Measurements from ENCODE around the gene KCNK4. TPM values are rescaled to one million over a fixed set of nuclear protein-coding genes. Genes with fewer than 3 reads are reported as not detected.

KCNK4 gene
- total and polyA plus RNA-seq, 2 of the 13 experiments (the other 11 are each of a cell fraction or from before 2014, with no cell fraction given): not detected

DNA sequence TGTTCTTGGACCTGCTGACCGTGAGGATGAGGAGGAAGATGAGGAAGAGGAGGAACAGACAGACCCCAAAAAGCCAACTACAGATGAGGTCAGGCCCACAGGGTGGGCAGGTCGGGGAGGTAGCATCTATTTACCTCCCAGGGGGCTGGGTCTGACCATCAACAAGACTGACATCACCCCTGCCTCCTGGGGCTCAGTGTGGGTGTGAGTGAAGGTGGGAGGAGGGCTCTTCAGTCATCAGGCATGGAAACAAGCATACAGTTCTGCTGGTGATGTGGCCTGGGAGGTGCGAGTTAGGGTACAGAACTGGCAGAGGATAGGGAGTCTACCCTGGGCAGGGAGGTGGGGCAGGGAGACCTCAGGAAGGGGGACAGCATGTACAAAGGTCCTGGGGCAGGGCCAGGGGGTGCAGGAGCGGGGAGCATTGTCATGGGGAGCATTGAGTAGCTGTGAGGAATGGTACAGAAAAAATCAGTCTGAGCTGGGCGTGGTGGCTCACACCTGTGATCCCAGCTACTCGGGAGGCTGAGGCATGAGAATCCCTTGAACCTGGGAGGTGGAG, 30.9 kb upstream of the KCNK4 start (continued):
- TF ChIP-seq, protein P1, sequence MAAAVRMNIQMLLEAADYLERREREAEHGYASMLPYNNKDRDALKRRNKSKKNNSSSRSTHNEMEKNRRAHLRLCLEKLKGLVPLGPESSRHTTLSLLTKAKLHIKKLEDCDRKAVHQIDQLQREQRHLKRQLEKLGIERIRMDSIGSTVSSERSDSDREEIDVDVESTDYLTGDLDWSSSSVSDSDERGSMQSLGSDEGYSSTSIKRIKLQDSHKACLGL (CRISPR knock-in tag; IDR thresholded peaks at IDR 0.05): no peak

DNA sequence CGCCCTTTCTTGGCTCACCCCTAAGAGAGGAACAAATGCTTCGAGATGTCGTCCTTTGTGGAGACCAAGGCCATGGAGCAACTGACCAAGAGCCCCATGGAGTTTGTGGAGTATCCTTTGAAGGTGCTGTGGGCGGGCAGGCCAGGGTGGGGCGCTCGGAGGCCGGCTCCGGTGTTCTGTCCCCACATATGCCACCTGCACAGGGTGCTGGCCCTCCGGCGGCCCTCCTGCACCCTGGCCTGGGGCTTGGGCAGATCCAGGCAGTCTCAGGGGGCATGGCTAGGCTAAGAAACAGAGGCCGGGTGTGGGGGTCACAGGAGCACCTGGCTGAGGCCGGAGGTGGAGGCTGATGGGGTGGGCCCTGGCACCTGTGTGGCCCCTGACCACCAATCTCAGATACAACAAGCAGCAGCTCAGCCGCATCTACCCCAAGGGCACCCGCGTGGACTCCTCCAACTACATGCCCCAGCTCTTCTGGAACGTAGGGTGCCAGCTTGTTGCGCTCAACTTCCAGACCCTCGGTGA, 29.5 kb upstream of the KCNK4 start:
- H3K9me3 ChIP-seq (ENCODE audit: low read length): no peaks in the 10 kb centered on the region
- H3K27ac ChIP-seq (ENCODE audit: extremely low read length, insufficient read depth, low read length): no peak overlapping the region
- no peaks in the 10 kb centered on the region for H4K20me1 ChIP-seq (ENCODE audit: insufficient read depth, low read length)
- intact Hi-C loops (cut with micrococcal nuclease; ENCODE audit: unreplicated experiment) (no loop called here), in situ Hi-C loops (cut with HindIII; ENCODE audit: extremely low pct_ligation_motif_present, low pct_unique_long_range_greater_than_20kb) (no loop called here)
- H3K4me1 ChIP-seq (ENCODE audit: insufficient read depth, low read length): no peaks in the 10 kb centered on the region
- ATAC-seq: no peak
- H3K9ac ChIP-seq (ENCODE audit: insufficient read depth, low read depth, low read length): no peak overlapping the region
- no peaks in the 10 kb centered on the region for H3K79me2 ChIP-seq (ENCODE audit: insufficient read depth, low read length)
- H3K27me3 ChIP-seq (ENCODE audit: control insufficient read depth in 1 of 2, insufficient read depth in 2 of 2, low read length in 2 of 2): no peaks in the 10 kb centered on the region
- no peak overlapping the region for H2AFZ ChIP-seq (ENCODE audit: low read length)
- H3K4me2 ChIP-seq (ENCODE audit: low read depth, low read length): no peak overlapping the region
- peaks cover 10 to 36% of the 10 kb centered on the region in 2 experiments; a peak in 4 of 5 replicates for H3K36me3 ChIP-seq (replicated peaks in 1 of 2; ENCODE audit: control insufficient read depth in 1 of 2, insufficient read depth in 2 of 2, low read length in 2 of 2)
- H3K4me3 ChIP-seq (replicated peaks in 1 of 3; ENCODE audit: insufficient read depth in 1 of 3, low read depth in 2 of 3, low read length in 3 of 3): no peak overlapping the region
- CTCF ChIA-PET (ENCODE audit: low intra/inter-chr PET ratio, low total read pairs): no interaction called here
- no peak for FAIRE-seq
- POLR2A ChIA-PET: interaction anchor here (0.7 kb wide), 1 partner anchor 9 kb away, joined by 3 read pairs; no protein-coding TSS in a partner anchor
- no TSS peak for BruUV-seq (replicated peaks)
- WGBS (ENCODE audit: low lambda C conversion rate): 96% methylated on average over 11 of the region's 18 CpGs
- DNase-seq (ENCODE audit: low spot score): no peak
- TF ChIP-seq ZNF180 (CRISPR knock-in tag; IDR thresholded peaks at IDR 0.05; ENCODE audit: borderline replicate concordance, low read depth) (no peak), IKZF4 (CRISPR knock-in tag; IDR thresholded peaks at IDR 0.05; ENCODE audit: borderline replicate concordance, low read depth, not compliant biosample characterization) (no peak), MED8 (CRISPR knock-in tag; IDR thresholded peaks at IDR 0.05; ENCODE audit: insufficient replicate concordance) (no peak), SMAD1 (CRISPR knock-in tag; IDR thresholded peaks at IDR 0.05; ENCODE audit: borderline replicate concordance, low read depth) (no peak), ZBTB8A (CRISPR knock-in tag; IDR thresholded peaks at IDR 0.05; ENCODE audit: borderline replicate concordance, low read depth) (no peak), FOXA3 (CRISPR knock-in tag; IDR thresholded peaks at IDR 0.05) (no peak), ZNF776 (CRISPR knock-in tag; IDR thresholded peaks at IDR 0.05) (no peak), ZNF546 (CRISPR knock-in tag; conservative IDR thresholded peaks at IDR 0.05) (no peak), JDP2 (CRISPR knock-in tag; IDR thresholded peaks at IDR 0.05; ENCODE audit: borderline replicate concordance) (no peak), ZSCAN31 (CRISPR knock-in tag; IDR thresholded peaks at IDR 0.05; ENCODE audit: low read depth) (no peak)
- TF ChIP-seq, protein P2, sequence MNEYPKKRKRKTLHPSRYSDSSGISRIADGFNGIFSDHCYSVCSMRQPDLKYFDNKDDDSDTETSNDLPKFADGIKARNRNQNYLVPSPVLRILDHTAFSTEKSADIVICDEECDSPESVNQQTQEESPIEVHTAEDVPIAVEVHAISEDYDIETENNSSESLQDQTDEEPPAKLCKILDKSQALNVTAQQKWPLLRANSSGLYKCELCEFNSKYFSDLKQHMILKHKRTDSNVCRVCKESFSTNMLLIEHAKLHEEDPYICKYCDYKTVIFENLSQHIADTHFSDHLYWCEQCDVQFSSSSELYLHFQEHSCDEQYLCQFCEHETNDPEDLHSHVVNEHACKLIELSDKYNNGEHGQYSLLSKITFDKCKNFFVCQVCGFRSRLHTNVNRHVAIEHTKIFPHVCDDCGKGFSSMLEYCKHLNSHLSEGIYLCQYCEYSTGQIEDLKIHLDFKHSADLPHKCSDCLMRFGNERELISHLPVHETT (CRISPR knock-in tag; conservative IDR thresholded peaks at IDR 0.05): no peak
- TF ChIP-seq, protein P3, sequence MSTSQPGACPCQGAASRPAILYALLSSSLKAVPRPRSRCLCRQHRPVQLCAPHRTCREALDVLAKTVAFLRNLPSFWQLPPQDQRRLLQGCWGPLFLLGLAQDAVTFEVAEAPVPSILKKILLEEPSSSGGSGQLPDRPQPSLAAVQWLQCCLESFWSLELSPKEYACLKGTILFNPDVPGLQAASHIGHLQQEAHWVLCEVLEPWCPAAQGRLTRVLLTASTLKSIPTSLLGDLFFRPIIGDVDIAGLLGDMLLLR (CRISPR knock-in tag; IDR thresholded peaks at IDR 0.05): no peak
- TF ChIP-seq, protein P4, sequence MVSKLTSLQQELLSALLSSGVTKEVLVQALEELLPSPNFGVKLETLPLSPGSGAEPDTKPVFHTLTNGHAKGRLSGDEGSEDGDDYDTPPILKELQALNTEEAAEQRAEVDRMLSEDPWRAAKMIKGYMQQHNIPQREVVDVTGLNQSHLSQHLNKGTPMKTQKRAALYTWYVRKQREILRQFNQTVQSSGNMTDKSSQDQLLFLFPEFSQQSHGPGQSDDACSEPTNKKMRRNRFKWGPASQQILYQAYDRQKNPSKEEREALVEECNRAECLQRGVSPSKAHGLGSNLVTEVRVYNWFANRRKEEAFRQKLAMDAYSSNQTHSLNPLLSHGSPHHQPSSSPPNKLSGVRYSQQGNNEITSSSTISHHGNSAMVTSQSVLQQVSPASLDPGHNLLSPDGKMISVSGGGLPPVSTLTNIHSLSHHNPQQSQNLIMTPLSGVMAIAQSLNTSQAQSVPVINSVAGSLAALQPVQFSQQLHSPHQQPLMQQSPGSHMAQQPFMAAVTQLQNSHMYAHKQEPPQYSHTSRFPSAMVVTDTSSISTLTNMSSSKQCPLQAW (CRISPR knock-in tag; IDR thresholded peaks at IDR 0.05): no peak
- TF ChIP-seq, protein P5, sequence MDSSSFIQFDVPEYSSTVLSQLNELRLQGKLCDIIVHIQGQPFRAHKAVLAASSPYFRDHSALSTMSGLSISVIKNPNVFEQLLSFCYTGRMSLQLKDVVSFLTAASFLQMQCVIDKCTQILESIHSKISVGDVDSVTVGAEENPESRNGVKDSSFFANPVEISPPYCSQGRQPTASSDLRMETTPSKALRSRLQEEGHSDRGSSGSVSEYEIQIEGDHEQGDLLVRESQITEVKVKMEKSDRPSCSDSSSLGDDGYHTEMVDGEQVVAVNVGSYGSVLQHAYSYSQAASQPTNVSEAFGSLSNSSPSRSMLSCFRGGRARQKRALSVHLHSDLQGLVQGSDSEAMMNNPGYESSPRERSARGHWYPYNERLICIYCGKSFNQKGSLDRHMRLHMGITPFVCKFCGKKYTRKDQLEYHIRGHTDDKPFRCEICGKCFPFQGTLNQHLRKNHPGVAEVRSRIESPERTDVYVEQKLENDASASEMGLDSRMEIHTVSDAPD (CRISPR knock-in tag; IDR thresholded peaks at IDR 0.05): no peak

Data from HepG2 (cell line).